ENCODE measurements around the gene RUVBL2.

The RUVBL2 gene

DNA sequence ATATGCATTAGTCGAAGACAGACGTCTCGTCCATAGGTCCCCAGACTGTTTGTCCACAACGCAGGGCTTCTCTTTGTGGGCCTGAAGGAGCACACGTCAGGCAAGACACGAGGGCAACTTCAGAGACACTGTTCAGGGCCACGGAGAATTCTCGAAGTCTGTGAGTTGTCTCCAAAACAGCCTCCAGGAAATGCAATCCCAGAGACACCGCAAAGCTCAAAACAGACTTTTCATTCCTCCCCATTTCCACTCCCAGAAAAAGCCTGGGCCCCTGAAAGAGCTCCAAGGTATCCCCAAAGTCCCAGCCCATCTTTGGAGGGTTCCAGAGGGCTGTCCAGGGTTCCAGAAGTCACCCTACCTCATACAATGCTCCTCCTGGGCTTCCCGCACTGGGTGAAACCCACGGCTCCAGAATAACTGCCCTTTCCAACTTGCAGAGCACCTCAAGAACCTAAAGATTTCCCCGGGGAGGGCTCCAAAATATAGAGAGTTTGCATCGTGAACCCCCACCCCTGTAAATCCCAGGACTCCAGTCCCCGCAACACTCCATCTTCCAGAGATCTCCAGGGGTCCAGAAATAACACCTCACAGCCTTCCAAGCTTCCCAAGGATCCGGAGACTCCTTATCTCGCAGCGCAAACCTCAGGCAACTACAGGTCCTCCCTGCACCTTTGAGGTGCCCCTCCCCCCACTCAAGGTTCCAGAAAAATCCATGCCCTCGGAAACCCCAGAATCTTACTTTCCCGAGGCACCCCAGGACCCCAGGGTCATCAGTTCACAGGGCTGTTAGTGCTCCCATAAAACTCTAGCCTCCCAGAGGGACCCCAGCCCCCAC is 29.3 kb upstream of the RUVBL2 start:
- DNase-seq (ENCODE audit: low read depth) = no peak
- TF ChIP-seq, protein P1, sequence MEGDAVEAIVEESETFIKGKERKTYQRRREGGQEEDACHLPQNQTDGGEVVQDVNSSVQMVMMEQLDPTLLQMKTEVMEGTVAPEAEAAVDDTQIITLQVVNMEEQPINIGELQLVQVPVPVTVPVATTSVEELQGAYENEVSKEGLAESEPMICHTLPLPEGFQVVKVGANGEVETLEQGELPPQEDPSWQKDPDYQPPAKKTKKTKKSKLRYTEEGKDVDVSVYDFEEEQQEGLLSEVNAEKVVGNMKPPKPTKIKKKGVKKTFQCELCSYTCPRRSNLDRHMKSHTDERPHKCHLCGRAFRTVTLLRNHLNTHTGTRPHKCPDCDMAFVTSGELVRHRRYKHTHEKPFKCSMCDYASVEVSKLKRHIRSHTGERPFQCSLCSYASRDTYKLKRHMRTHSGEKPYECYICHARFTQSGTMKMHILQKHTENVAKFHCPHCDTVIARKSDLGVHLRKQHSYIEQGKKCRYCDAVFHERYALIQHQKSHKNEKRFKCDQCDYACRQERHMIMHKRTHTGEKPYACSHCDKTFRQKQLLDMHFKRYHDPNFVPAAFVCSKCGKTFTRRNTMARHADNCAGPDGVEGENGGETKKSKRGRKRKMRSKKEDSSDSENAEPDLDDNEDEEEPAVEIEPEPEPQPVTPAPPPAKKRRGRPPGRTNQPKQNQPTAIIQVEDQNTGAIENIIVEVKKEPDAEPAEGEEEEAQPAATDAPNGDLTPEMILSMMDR (IDR thresholded peaks at IDR 0.05; ENCODE audit: control insufficient read depth, insufficient read depth, low read depth, low read length, missing control alignments) = no peak
- H3K4me3 ChIP-seq (ENCODE audit: control insufficient read depth, low read depth, low read length) = peak overlapping the region; percentile 17

DNA sequence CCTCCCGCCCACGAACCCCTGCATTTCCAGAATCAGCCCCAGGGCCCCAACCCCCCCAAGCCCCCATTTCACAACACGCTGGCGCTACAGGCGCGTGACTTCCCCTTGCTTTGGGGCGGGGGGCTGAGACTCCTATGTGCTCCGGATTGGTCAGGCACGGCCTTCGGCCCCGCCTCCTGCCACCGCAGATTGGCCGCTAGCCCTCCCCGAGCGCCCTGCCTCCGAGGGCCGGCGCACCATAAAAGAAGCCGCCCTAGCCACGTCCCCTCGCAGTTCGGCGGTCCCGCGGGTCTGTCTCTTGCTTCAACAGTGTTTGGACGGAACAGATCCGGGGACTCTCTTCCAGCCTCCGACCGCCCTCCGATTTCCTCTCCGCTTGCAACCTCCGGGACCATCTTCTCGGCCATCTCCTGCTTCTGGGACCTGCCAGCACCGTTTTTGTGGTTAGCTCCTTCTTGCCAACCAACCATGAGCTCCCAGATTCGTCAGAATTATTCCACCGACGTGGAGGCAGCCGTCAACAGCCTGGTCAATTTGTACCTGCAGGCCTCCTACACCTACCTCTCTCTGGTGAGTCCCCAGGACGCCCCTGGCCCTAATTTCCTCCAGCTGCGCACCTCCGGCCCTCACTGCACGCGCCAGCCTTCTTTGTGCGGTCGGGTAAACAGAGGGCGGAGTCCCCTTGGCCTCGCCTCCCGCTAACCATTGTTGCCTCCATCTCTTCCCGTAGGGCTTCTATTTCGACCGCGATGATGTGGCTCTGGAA is 28.5 kb upstream of the RUVBL2 start, which contains the start of gene FTL:
Gene FTL, plus strand, starts transcription at position 270 of the 766 bp plus-strand sequence. Its CDS starts 199 bp downstream, at position 469.
- TF ChIP-seq, protein P1 (IDR thresholded peaks at IDR 0.05; ENCODE audit: control insufficient read depth, insufficient read depth, low read depth, low read length, missing control alignments) = no peak
- peak within 1 kb of the TSS; percentile 75 for H3K4me3 ChIP-seq (ENCODE audit: control insufficient read depth, low read depth, low read length)
- peak; percentile 85 for DNase-seq (ENCODE audit: low read depth)

DNA sequence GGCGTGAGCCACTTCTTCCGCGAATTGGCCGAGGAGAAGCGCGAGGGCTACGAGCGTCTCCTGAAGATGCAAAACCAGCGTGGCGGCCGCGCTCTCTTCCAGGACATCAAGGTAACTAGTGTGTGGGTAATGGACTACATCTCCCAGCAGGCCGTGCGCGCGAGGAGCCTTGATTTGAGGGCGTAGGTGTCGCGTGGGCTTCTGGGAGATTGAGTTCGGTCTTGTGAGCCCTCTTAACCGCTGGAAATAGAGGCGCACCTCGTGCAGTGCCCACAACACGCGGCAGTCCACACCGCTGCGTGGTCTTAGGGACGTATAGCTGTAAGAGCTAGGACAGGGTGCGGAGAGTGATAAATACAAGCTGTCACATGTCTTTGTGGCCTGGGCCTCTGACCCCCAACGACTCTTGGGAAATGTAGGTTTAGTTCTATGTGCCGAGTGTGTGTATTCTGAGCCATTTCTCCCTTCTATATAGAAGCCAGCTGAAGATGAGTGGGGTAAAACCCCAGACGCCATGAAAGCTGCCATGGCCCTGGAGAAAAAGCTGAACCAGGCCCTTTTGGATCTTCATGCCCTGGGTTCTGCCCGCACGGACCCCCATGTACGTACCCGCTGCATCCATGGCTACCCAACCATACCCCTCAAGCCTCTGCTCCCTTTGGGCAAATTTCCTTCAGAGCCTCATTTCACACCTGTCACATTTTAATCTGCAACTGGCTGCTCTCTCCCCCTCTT is 27.7 kb upstream of the RUVBL2 start:
- H3K4me3 ChIP-seq (ENCODE audit: control insufficient read depth, low read depth, low read length) = peak overlapping the region; percentile 75
- DNase-seq (ENCODE audit: low read depth) = no peak
- TF ChIP-seq, protein P1 (IDR thresholded peaks at IDR 0.05; ENCODE audit: control insufficient read depth, insufficient read depth, low read depth, low read length, missing control alignments) = no peak

DNA sequence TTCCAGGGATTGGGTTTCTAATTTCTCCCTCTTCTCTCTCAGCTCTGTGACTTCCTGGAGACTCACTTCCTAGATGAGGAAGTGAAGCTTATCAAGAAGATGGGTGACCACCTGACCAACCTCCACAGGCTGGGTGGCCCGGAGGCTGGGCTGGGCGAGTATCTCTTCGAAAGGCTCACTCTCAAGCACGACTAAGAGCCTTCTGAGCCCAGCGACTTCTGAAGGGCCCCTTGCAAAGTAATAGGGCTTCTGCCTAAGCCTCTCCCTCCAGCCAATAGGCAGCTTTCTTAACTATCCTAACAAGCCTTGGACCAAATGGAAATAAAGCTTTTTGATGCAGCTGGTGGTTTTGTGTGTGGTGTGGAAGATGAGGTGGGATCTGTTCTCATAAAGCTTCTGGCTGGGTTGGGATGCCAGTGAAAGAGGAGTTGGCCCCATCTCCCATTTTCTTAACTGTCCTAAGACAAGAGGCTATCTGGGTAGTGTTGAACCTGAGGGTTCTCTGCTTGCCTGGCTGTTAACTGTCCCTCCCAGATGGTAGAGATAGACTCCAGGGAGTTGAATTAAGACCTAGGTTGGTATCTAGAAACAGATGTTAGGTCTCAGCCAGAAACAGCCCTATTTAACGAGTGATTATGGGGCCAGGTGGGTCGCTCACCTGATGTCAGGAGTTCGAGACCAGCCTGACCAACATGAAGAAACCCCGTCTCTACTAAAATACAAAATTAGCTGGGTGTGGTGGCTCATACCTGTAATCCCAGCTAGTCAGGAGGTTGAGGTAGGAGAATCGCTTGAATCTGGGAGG is 26.9 kb upstream of the RUVBL2 start:
- no peak for DNase-seq (ENCODE audit: low read depth)
- peak overlapping the region; percentile 75 for H3K4me3 ChIP-seq (ENCODE audit: control insufficient read depth, low read depth, low read length)
- TF ChIP-seq, protein P1 (IDR thresholded peaks at IDR 0.05; ENCODE audit: control insufficient read depth, insufficient read depth, low read depth, low read length, missing control alignments) = no peak

DNA sequence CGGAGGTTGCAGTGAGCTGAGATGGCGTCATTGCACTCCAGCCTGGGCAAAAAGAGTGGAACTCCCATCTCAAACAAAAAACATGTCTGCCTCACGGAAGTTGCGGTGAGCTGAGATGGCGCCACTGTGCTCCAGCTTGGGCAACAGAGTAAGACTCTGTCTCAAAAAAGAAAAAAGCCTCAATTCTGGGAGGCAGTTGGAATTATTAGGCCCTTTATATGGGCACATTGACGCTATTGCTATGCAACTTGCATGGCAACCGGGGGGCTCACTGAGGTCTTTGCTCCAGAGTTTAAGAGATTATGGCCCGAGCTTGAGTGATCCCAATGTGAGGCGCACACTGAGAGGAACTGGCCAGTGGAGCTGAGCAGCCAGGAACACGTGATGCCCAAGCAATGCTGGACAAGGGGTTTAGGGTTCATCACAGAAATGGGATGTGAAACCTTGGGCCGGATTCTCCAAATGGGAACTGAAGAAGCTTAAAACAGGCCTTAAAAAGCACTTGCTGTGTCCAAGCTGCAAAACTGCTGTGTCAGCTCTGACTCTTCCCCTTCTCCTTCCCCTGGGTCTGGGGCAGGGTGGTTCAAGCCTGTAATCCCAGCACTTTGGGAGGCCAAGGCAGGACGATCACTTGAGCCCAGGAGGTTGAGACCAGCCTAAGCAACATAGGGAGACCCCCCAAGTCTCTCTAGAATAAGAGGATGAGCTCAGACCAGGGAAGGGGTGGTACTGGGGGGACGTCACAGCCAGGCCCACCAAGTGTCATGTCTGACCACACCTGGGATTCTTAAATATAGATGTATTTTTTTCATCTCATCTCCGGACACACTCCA is 26.1 kb upstream of the RUVBL2 start:
- no peak for DNase-seq (ENCODE audit: low read depth)
- H3K4me3 ChIP-seq (ENCODE audit: control insufficient read depth, low read depth, low read length) = peak overlapping the region; percentile 75
- TF ChIP-seq, protein P1 (IDR thresholded peaks at IDR 0.05; ENCODE audit: control insufficient read depth, insufficient read depth, low read depth, low read length, missing control alignments) = no peak

Measured in AG09309 (cell line).